Lung (tissue), 12 donors: ENCODE data around the gene POU6F2. TPM values are rescaled to one million over a fixed set of nuclear protein-coding genes. Genes with fewer than 3 reads are reported as not detected.

Source experiments
- ATAC-seq: fragments of 200-7000 bp; cut with Tn5 transposase; one replicate; pipeline ENCODE4 v1.9.1; 2020; ENCODE audit warnings: moderate number of reproducible peaks; ENCODE audit not compliant: insufficient read depth, low FRiP score
- DNase-seq, 3 donors: peaks; one replicate each; pipeline ENCODE4 v3.0.0-alpha.2; 2013 to 2017
- H3K27ac ChIP-seq, 2 donors: one replicate each; pipeline ENCODE4 v1.5.1; 2013; ENCODE audit warnings: mild to moderate bottlenecking in 2 of 2, moderate library complexity in 2 of 2, control low read depth in 1 of 2, inconsistent platforms in 1 of 2, low read depth in 1 of 2, low read length in 1 of 2
- H3K27me3 ChIP-seq, 3 donors: one replicate each; pipeline ENCODE4 v1.5.1; 2013; ENCODE audit warnings: low read length in 2 of 3; ENCODE audit not compliant: control insufficient read depth in 3 of 3, insufficient read depth in 3 of 3
- H3K36me3 ChIP-seq, 4 donors: one replicate each; pipeline ENCODE4 v1.5.1; 2013; ENCODE audit warnings: low read length in 4 of 4, mild to moderate bottlenecking in 1 of 4, moderate library complexity in 1 of 4; ENCODE audit not compliant: control insufficient read depth in 4 of 4, insufficient read depth in 4 of 4
- H3K4me1 ChIP-seq, 5 donors: one replicate each; pipeline ENCODE4 v1.5.1; 2013; ENCODE audit warnings: low read length in 5 of 5, mild to moderate bottlenecking in 2 of 5, moderate library complexity in 1 of 5; ENCODE audit not compliant: control insufficient read depth in 5 of 5, insufficient read depth in 5 of 5
- H3K4me3 ChIP-seq: one replicate; pipeline ENCODE4 v1.5.1; 2013; ENCODE audit warnings: mild to moderate bottlenecking, control low read depth, moderate library complexity
- H3K9ac ChIP-seq, 2 donors: one replicate each; pipeline ENCODE4 v1.5.1; 2013; ENCODE audit warnings: low read length in 2 of 2, control low read depth in 1 of 2; ENCODE audit not compliant: insufficient read depth in 1 of 2
- H3K9me3 ChIP-seq, 4 donors: one replicate each; pipeline ENCODE4 v1.5.1; 2013; ENCODE audit warnings: low read length in 3 of 4, mild to moderate bottlenecking in 1 of 4, moderate library complexity in 1 of 4; ENCODE audit not compliant: control insufficient read depth in 4 of 4, insufficient read depth in 3 of 4
- WGBS, 2 donors: extraction: QIAGEN DNeasy Blood & Tissue Kit; methylation state at CpG; one replicate each; pipeline ENCODE4 v1.1.7; 2013; 5-methylcytosine and 5-hydroxymethylcytosine counted together
- polyA plus RNA-seq, 2 donors: library from polyadenylated mRNA; stranded (reverse); fragments of 200-250 nt; gene quantifications; one replicate each; pipeline ENCODE4 v1.2.1, GENCODE V29; 2013
- total RNA-seq, 2 donors: library from RNA; depleted of rRNA in 1 of 2; stranded (reverse); fragments of >200 nt in 1 of 2; gene quantifications; one replicate each; pipeline ENCODE4 v1.2.1, GENCODE V29; 2014 to 2021
- TF ChIP-seq, protein P1 (sequence below): IDR thresholded peaks from 2 replicates; pipeline ENCODE4 v1.5.1; 2012; ENCODE audit warnings: mild to moderate bottlenecking; ENCODE audit errors: control extremely low read depth, extremely low read depth
- donor health status: control.
- donor health status: control.
- donor health status: Bipolar disorder and iron deficiency.
- donor health status: healthy.
- donor health status: DM: yes; HTN: yes; CAD: no.

POU6F2 gene
- total and polyA plus RNA-seq, 4 donors = 0.08 to 0.18 TPM; not detected in 2

DNA sequence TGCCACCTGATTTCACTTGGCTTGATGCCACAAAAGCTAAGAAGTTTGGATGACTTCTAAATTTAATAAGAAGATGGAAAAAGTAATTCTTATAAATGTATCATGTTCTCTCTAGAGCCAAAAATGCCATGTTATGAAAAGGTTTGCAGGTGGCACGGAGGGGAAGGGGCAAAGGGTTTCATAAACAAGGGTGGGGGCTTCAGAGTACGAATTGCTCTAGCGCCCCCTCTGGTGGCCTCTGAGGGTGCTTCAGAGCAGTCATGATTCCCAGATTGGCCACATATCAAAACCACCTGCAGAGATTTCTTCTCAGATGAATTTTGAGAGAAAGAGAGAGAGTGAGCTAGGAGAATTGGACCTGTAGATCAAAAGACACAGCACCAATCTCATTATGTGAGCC lies 379.9 kb downstream of the POU6F2 start:
- Histone ChIP-seq H3K36me3 (no peaks in the 10 kb centered on the region), H3K27me3 (no peaks in the 10 kb centered on the region), H3K9ac (no peak overlapping the region), H3K27ac (no peak overlapping the region), H3K9me3 (no peaks in the 10 kb centered on the region), H3K4me3 (no peak overlapping the region), H3K4me1 (no peaks in the 10 kb centered on the region)
- ATAC-seq (no peak), DNase-seq (no peak)
- 27 to 42% methylated on average over 3 of the region's 3 CpGs for WGBS, 2 donors
- TF ChIP-seq, protein P1, sequence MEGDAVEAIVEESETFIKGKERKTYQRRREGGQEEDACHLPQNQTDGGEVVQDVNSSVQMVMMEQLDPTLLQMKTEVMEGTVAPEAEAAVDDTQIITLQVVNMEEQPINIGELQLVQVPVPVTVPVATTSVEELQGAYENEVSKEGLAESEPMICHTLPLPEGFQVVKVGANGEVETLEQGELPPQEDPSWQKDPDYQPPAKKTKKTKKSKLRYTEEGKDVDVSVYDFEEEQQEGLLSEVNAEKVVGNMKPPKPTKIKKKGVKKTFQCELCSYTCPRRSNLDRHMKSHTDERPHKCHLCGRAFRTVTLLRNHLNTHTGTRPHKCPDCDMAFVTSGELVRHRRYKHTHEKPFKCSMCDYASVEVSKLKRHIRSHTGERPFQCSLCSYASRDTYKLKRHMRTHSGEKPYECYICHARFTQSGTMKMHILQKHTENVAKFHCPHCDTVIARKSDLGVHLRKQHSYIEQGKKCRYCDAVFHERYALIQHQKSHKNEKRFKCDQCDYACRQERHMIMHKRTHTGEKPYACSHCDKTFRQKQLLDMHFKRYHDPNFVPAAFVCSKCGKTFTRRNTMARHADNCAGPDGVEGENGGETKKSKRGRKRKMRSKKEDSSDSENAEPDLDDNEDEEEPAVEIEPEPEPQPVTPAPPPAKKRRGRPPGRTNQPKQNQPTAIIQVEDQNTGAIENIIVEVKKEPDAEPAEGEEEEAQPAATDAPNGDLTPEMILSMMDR = no peak

DNA sequence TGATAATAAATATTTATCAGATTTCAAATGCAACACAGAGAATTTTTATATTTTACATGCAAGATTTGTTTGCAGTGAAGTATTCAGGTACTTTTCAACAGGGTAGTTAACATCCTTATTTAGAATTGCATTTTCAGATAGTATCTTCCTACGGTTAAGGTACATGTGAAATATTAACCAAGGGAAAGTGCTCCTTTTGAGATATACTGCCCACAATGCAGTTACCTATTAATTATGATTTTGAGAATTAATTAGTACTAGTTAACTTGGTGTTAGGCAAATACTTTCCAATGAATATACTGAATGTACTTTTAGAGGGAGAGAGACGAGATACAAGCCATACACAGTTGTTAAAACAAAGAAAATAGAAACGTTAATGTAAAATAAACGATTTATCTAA lies 382.3 kb downstream of the POU6F2 start:
- H3K9me3 ChIP-seq = no peaks in the 10 kb centered on the region
- no peaks in the 10 kb centered on the region for H3K4me1 ChIP-seq
- TF ChIP-seq, protein P1 = no peak
- no peaks in the 10 kb centered on the region for H3K36me3 ChIP-seq
- no peak overlapping the region for H3K9ac ChIP-seq
- H3K27me3 ChIP-seq = no peaks in the 10 kb centered on the region
- DNase-seq = no peak
- no peak for ATAC-seq
- 55 to 79% methylated on average over 4 of the region's 4 CpGs for WGBS, 2 donors
- H3K27ac ChIP-seq = no peak overlapping the region
- no peak overlapping the region for H3K4me3 ChIP-seq

DNA sequence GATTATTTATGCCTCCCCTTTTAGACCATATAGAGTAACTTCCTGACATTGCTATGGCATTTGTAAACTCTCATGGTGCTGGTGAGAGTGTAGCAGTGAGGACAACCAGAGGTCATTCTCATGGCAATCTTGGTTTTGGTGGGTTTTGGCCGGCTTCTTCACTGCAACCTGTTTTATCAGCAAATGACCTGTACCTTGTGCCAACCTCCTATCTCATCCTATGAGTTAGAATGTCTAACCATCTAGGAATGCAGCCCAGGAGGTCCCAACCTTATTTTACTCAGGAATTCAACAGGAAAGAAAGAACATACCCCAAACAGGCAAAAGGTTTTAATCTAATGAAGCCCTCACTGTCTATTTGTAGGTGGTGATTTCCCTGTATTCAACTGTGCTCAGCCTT lies 383.1 kb downstream of the POU6F2 start:
- no peaks in the 10 kb centered on the region for H3K9me3 ChIP-seq
- no peak overlapping the region for H3K4me3 ChIP-seq
- DNase-seq (no peak), ATAC-seq (no peak)
- no peak overlapping the region for H3K27ac ChIP-seq
- no peaks in the 10 kb centered on the region for H3K36me3 ChIP-seq
- 84 to 89% methylated on average over 1 of the region's 1 CpG for WGBS, 2 donors
- no peak overlapping the region for H3K9ac ChIP-seq
- H3K4me1 ChIP-seq = no peaks in the 10 kb centered on the region
- H3K27me3 ChIP-seq = no peaks in the 10 kb centered on the region
- TF ChIP-seq, protein P1 = no peak

DNA sequence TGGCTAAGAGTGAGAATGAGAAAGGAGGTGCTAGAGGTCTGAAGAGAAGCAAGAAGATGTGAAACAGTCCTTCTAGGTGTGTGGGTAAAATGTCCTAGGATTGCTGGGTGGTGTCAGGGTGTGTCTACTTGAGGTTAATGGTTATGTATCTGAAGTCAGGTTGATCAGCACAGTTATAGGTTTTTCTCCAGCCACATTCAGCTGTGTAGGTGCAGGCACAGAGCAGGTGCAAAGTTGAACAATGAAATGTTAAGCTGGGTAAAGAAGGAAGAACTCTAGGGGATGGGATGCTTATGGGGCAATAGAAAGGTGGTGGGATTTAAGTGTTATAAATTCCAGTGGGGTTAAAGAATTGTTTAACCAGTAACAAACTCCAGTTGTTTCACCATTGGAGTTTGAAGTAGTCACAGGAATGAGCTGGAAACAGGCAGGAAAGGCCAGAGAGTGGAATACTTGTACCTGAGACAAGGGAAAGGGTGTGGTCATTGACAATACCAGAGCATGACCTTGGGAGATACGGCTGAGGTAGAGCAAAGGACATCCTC lies 388.1 kb downstream of the POU6F2 start:
- WGBS, 2 donors = 67 to 74% methylated on average over 1 of the region's 1 CpG

More for the DNA sequence above, 388.1 kb downstream of the POU6F2 start:
- Histone ChIP-seq H3K4me1 (no peaks in the 10 kb centered on the region), H3K4me3 (no peak overlapping the region), H3K27ac (no peak overlapping the region), H3K9me3 (no peaks in the 10 kb centered on the region), H3K36me3 (no peaks in the 10 kb centered on the region), H3K9ac (no peak overlapping the region), H3K27me3 (no peaks in the 10 kb centered on the region)
- DNase-seq = no peak
- TF ChIP-seq, protein P1 = no peak
- no peak for ATAC-seq
